Brain microvascular endothelial cell (primary cell): ENCODE data around the gene CAPN3.

Experiments used
- DNase-seq: peaks from one replicate; pipeline ENCODE4 v3.0.0-alpha.2; 2020
- H3K27ac ChIP-seq: fragments of 250-450 bp; sonication (Bioruptor Pico); 2 replicates; pipeline ENCODE4 v1.5.1; 2020; ENCODE audit warnings: mild to moderate bottlenecking, moderate library complexity
- H3K27me3 ChIP-seq: fragments of 250-450 bp; sonication (Bioruptor Pico); replicated peaks from 2 replicates; pipeline ENCODE4 v1.5.1; 2020; ENCODE audit warnings: mild to moderate bottlenecking
- H3K36me3 ChIP-seq: fragments of 250-450 bp; sonication (Bioruptor Pico); replicated peaks from 2 replicates; pipeline ENCODE4 v1.5.1; 2020; ENCODE audit warnings: mild to moderate bottlenecking
- H3K4me3 ChIP-seq: 2 replicates; pipeline ENCODE4 v1.5.1; 2011; ENCODE audit warnings: low read depth, mild to moderate bottlenecking, control low read depth, low read length, moderate library complexity
- in situ Hi-C: cut with HindIII; loops from 2 replicates; pipeline ENCODE4 v1.10.0; 2017; ENCODE audit warnings: low sequenced_read_pairs, low pct_ligation_motif_present
- TF ChIP-seq, protein P1 (sequence below): IDR thresholded peaks from 2 replicates; pipeline ENCODE4 v1.5.1; 2011; ENCODE audit warnings: low read depth, mild to moderate bottlenecking, moderate library complexity, low read length, control low read depth, inconsistent platforms; ENCODE audit errors: missing control alignments

The CAPN3 gene

DNA sequence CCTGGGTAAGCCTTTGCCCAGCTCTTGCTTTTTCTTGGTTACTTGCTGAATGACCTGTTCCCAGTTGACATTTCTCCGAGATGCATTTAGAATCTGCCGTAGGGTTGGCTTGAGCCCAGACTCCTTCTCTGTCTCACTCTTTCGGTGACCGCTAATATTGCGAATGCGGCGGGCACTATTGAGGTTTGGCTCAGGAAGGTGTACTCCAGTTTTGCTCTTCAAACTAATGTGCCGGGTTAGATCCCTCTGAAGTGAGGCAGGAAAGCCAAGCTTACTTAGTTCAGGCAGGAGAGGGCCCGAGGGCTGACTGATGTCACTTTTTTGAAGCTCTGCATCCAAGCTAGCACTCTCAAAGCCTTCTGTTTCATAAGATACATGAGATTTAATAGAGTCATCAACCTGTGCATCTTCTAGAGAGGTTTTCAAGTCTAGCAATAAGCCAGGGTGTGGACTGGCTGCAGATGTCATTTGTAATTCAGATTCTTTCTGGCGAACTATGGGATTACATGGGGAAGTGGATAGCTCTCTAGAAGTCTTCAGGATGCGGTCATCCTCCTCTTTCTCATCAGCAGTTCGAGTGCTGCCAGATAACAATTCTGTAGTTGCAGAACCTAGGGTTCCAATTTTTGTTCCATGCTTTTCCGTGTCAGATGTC lies 90.6 kb downstream of the CAPN3 start:
- H3K4me3 ChIP-seq: no peak overlapping the region
- in situ Hi-C loops: no loop called here
- no peak for DNase-seq
- H3K27ac ChIP-seq: no peak overlapping the region
- H3K27me3 ChIP-seq: no peaks in the 10 kb centered on the region
- H3K36me3 ChIP-seq: peaks cover 43% of the 10 kb centered on the region
- TF ChIP-seq, protein P1, sequence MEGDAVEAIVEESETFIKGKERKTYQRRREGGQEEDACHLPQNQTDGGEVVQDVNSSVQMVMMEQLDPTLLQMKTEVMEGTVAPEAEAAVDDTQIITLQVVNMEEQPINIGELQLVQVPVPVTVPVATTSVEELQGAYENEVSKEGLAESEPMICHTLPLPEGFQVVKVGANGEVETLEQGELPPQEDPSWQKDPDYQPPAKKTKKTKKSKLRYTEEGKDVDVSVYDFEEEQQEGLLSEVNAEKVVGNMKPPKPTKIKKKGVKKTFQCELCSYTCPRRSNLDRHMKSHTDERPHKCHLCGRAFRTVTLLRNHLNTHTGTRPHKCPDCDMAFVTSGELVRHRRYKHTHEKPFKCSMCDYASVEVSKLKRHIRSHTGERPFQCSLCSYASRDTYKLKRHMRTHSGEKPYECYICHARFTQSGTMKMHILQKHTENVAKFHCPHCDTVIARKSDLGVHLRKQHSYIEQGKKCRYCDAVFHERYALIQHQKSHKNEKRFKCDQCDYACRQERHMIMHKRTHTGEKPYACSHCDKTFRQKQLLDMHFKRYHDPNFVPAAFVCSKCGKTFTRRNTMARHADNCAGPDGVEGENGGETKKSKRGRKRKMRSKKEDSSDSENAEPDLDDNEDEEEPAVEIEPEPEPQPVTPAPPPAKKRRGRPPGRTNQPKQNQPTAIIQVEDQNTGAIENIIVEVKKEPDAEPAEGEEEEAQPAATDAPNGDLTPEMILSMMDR: no peak

DNA sequence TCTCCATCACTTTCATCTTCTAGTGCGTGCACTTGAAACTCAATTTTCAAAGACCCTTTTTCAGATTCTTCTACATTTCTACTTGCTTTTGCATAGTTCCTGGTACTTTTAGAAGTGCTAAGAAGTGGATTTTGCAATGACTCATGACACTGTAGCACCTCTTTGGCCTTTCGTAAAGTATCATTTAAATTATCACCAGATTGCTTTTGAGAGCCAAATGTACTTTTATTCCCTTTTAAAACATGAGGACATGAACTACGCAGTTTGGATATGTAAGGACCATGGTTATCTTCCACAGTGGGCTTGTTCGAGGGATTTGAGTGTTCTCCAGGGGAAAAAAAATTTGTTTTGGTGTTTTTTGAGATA lies 91.1 kb downstream of the CAPN3 start:
- H3K36me3 ChIP-seq: peaks cover 39% of the 10 kb centered on the region
- no peak overlapping the region for H3K27ac ChIP-seq
- no peak overlapping the region for H3K4me3 ChIP-seq
- H3K27me3 ChIP-seq: no peaks in the 10 kb centered on the region
- TF ChIP-seq, protein P1: no peak
- no peak for DNase-seq
- in situ Hi-C loops: no loop called here

DNA sequence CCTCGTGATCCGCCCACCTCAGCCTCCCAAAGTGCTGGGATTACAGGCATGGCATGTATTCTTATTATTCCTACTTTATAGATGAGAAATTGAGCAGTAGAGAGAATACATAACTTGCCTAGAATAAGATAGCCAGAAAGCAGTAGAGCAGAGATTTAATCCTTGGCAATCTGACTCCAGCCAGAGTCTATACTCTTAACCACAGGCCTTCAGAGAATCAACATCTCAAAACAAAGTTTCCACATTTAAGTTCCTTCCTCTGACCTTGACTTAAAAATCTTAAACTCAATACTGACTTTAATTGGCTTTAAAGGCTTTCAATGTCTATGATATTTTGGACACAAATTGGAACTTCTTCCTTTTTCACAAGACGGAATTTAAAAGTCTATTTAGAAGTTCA lies 94.5 kb downstream of the CAPN3 start:
- Histone ChIP-seq H3K27ac (no peak overlapping the region), H3K36me3 (peaks cover 20% of the 10 kb centered on the region), H3K27me3 (no peaks in the 10 kb centered on the region), H3K4me3 (no peak overlapping the region)
- TF ChIP-seq, protein P1: no peak
- in situ Hi-C loops: no loop called here
- no peak for DNase-seq

DNA sequence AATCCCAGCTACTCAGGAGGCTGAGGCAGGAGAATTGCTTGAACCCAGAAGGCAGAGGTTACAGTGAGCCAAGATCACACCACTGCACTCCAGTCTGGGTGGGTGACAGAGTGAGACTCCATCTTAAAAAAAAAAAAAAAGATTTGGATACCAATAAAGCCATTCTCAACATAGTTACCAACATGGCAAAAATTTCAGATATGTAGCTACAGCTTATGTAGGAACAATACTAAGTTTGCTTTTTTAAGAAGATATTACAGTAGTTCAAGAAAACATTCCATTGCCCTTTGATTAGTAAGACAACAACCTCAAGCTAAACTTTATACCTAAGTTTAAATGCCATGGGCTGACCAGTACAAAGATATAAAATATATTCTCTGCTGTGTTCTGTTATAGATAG lies 97.2 kb downstream of the CAPN3 start:
- peaks cover 3% of the 10 kb centered on the region for H3K36me3 ChIP-seq
- H3K27ac ChIP-seq: peak overlapping the region; percentile 93
- DNase-seq: no peak
- TF ChIP-seq, protein P1: no peak
- H3K27me3 ChIP-seq: no peaks in the 10 kb centered on the region
- in situ Hi-C loops: no loop called here
- peak overlapping the region; percentile 26 for H3K4me3 ChIP-seq

DNA sequence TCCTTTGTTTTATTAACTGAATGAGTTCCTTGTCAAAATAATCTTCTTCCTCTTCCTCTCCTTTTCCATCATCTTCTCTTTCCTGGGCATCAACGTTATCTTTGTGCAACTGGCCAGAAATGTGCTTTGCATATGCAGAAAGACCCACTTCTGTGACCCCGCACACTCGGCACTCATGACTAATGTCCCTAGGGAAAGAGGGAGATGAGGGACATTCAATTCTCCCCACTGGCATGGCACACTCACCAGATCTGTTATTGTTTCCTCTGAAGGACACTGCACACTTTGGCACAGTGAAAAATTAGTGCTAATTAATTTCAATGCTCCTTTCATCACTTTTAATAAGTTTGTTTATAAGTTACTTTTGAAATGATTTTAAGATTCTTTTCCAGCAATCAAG lies 97.7 kb downstream of the CAPN3 start:
- in situ Hi-C loops: no loop called here
- Histone ChIP-seq H3K36me3 (no peaks in the 10 kb centered on the region), H3K4me3 (peak overlapping the region; percentile 26), H3K27me3 (no peaks in the 10 kb centered on the region), H3K27ac (peak overlapping the region; percentile 93)
- TF ChIP-seq, protein P1: no peak
- peak; percentile 52 for DNase-seq
